C4-2B (cell line): ENCODE data around the gene MAP3K14.

Experiments used
- H3K27ac ChIP-seq: fragments of 450-650 bp; 2 replicates; pipeline ENCODE4 v1.5.1; 2017
- ZFX ChIP-seq: fragments of 450-650 bp; IDR thresholded peaks from 2 replicates; pipeline ENCODE4 v1.6.1; 2017
- TF ChIP-seq, protein P1 (sequence below): fragments of 450-650 bp; conservative IDR thresholded peaks from 2 replicates; pipeline ENCODE4 v1.5.1; 2017; ENCODE audit warnings: mild to moderate bottlenecking

Gene MAP3K14

DNA sequence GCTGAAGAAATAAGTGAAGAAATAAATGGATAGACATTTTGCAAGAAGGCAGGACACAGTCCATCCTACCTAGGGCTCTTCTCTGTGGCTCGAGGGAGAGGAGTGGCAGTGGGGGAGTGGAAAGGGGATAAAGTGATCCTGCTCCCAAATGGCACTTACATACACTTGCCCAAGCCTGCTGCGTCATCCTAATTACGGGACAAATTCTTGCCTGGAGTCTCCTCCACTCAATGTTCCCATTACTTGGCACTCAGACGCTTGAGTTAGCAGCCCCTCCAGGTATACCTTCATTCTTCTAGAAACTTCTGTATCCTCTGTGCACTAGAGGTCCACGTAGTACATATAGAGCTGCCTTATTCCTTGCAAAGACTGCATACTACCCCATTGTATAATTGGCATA is 15.7 kb upstream of the MAP3K14 start:
- H3K27ac ChIP-seq: no peak overlapping the region
- TF ChIP-seq, protein P1, sequence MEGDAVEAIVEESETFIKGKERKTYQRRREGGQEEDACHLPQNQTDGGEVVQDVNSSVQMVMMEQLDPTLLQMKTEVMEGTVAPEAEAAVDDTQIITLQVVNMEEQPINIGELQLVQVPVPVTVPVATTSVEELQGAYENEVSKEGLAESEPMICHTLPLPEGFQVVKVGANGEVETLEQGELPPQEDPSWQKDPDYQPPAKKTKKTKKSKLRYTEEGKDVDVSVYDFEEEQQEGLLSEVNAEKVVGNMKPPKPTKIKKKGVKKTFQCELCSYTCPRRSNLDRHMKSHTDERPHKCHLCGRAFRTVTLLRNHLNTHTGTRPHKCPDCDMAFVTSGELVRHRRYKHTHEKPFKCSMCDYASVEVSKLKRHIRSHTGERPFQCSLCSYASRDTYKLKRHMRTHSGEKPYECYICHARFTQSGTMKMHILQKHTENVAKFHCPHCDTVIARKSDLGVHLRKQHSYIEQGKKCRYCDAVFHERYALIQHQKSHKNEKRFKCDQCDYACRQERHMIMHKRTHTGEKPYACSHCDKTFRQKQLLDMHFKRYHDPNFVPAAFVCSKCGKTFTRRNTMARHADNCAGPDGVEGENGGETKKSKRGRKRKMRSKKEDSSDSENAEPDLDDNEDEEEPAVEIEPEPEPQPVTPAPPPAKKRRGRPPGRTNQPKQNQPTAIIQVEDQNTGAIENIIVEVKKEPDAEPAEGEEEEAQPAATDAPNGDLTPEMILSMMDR: no peak
- no peak for TF ChIP-seq ZFX

GRCh38 chr17:45326626-45327025 is 9.8 kb upstream of the MAP3K14 start:
- no peak overlapping the region for H3K27ac ChIP-seq
- TF ChIP-seq ZFX: no peak
- TF ChIP-seq, protein P1: no peak

DNA sequence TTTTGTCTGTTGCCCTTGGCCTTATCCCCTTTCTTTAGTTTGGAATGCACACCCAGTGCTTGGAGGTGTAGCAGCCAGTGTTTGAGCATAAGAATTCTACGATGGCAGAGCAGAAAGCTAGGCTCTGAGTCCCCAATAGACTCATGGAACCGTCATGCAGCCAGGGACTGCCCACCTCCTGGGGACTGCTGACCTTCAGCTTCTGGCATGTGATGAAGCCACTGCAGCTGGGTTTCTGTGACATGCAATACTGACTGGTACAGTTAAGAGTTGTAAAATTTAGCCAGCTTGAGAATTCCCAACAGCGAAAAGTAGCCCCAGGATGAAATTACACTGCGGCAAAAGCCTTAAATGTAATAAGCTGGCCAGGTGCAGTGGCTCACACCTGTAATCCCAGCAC is 9.0 kb upstream of the MAP3K14 start:
- no peak for TF ChIP-seq ZFX
- TF ChIP-seq, protein P1: no peak
- no peak overlapping the region for H3K27ac ChIP-seq

DNA sequence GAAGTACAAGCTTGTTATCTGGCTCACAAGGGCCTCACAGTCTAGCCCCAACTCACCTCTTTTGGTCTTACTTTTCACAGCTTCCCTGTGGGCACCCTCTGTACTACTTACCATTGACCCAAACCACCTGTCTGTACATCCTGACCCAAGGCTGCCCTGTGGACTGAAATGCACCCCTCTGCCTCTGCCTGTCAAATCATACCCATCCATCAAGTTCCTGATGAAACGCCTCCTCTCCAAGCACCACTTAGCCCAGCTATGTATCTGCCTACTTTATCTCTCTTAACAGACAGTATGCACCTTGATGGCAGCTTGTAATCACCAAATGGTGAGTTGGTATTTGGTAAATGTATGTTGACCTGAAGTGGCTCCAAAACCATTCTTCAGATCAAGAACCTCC is 7.5 kb upstream of the MAP3K14 start:
- TF ChIP-seq, protein P1: no peak
- no peak for TF ChIP-seq ZFX
- H3K27ac ChIP-seq: no peak overlapping the region

GRCh38 chr17:45322168-45322567 is 5.3 kb upstream of the MAP3K14 start:
- TF ChIP-seq ZFX: no peak
- TF ChIP-seq, protein P1: no peak
- peak overlapping the region; percentile 92 for H3K27ac ChIP-seq

- no peak for TF ChIP-seq ZFX
- TF ChIP-seq, protein P1: no peak
- peak overlapping the region; percentile 92 for H3K27ac ChIP-seq
These were observed 4.2 kb upstream of the MAP3K14 start for GRCh38 chr17:45320931-45321461.

GRCh38 chr17:45320349-45320930 is 3.6 kb upstream of the MAP3K14 start:
- peak overlapping the region; percentile 92 for H3K27ac ChIP-seq
- TF ChIP-seq, protein P1: no peak
- no peak for TF ChIP-seq ZFX
